Ascending aorta (tissue), 2 donors: ENCODE data around the gene STK32C. TPM values are rescaled to one million over a fixed set of nuclear protein-coding genes. Genes with fewer than 3 reads are reported as not detected.
"Not testable (repeated sequence)": the region's sequence is repeated elsewhere in the genome, so short reads cannot be mapped to it uniquely, and the experiment has no call there.

Source experiments
- DNase-seq, 2 donors: peaks; one replicate each; pipeline ENCODE4 v3.0.0-alpha.2; 2019; ENCODE audit warnings: low spot score in 2 of 2
- H3K27ac ChIP-seq, 2 donors: fragments of 200-600 bp; sonication (generic); one replicate each; pipeline ENCODE4 v1.5.1; 2016 to 2017; ENCODE audit warnings: mild to moderate bottlenecking in 1 of 2
- H3K27me3 ChIP-seq: fragments of 200-600 bp; sonication (generic); one replicate; pipeline ENCODE4 v1.5.1; 2017
- H3K36me3 ChIP-seq, 2 donors: fragments of 200-600 bp; sonication (generic); one replicate each; pipeline ENCODE4 v1.5.1; 2016
- H3K4me1 ChIP-seq, 2 donors: fragments of 200-600 bp; sonication (generic); one replicate each; pipeline ENCODE4 v1.5.1; 2016 to 2017; ENCODE audit warnings: mild to moderate bottlenecking in 1 of 2
- H3K4me3 ChIP-seq, 2 donors: fragments of 200-600 bp; sonication (generic); one replicate each; pipeline ENCODE4 v1.5.1; 2016 to 2017; ENCODE audit warnings: mild to moderate bottlenecking in 1 of 2
- H3K9me3 ChIP-seq, 2 donors: fragments of 200-600 bp; sonication (generic); one replicate each; pipeline ENCODE4 v1.5.1; 2016
- CTCF ChIP-seq, 3 experiments: fragments of 200-600 bp in 2 of 3; fragments of 450-650 bp in 1 of 3; sonication (generic) in 2 of 3; IDR thresholded peaks; one replicate each; pipeline ENCODE4 v1.5.1; 2016 to 2019; ENCODE audit warnings: antibody characterized with exemption in 3 of 3, mild to moderate bottlenecking in 1 of 3, moderate library complexity in 1 of 3
- intact Hi-C: fragments of 100-400 bp; cut with DNase I; formaldehyde crosslinking; loops from one replicate; pipeline ENCODE4 v1.15.1; 2023
- total RNA-seq: library from RNA; depleted of rRNA; stranded (reverse); fragments of >200 nt; gene quantifications from one replicate; pipeline ENCODE4 v1.1.0, GENCODE V29; 2016

STK32C gene
- total RNA-seq, 1 donor from 2014 or later = 16.2 TPM

GRCh38 chr10:132270721-132271457, 36.9 kb downstream of the STK32C start:
- Histone ChIP-seq H3K4me3 (no peak overlapping the region), H3K27me3 (no peaks in the 10 kb centered on the region), H3K27ac (no peak overlapping the region), H3K9me3 (no peaks in the 10 kb centered on the region), H3K36me3 (no peaks in the 10 kb centered on the region), H3K4me1 (no peaks in the 10 kb centered on the region)
- TF ChIP-seq CTCF (IDR thresholded peaks at IDR 0.05) = no peak
- no peak for DNase-seq
- intact Hi-C loops = no loop called here

GRCh38 chr10:132270256-132270655, 37.5 kb downstream of the STK32C start:
- intact Hi-C loops = no loop called here
- TF ChIP-seq CTCF (IDR thresholded peaks at IDR 0.05) = no peak
- H3K9me3 ChIP-seq = no peaks in the 10 kb centered on the region
- H3K4me1 ChIP-seq = no peaks in the 10 kb centered on the region
- no peaks in the 10 kb centered on the region for H3K27me3 ChIP-seq
- H3K27ac ChIP-seq = no peak overlapping the region
- no peaks in the 10 kb centered on the region for H3K36me3 ChIP-seq
- no peak overlapping the region for H3K4me3 ChIP-seq
- no peak for DNase-seq

- Histone ChIP-seq H3K27ac (no peak overlapping the region), H3K4me1 (no peaks in the 10 kb centered on the region), H3K27me3 (no peaks in the 10 kb centered on the region), H3K4me3 (no peak overlapping the region), H3K9me3 (no peaks in the 10 kb centered on the region), H3K36me3 (no peaks in the 10 kb centered on the region)
- TF ChIP-seq CTCF (IDR thresholded peaks at IDR 0.05) = no peak
- no peak for DNase-seq
- intact Hi-C loops = no loop called here
Measured at GRCh38 chr10:132269266-132270230, 38.2 kb downstream of the STK32C start.

- H3K9me3 ChIP-seq, H3K27me3 ChIP-seq, H3K4me1 ChIP-seq, intact Hi-C loops, H3K4me3 ChIP-seq, DNase-seq, H3K36me3 ChIP-seq, H3K27ac ChIP-seq: not testable (repeated sequence)
Measured at GRCh38 chr10:132267916-132268315, 39.8 kb downstream of the STK32C start.

- DNase-seq = no peak
- H3K27me3 ChIP-seq = no peaks in the 10 kb centered on the region
- no peak overlapping the region for H3K4me3 ChIP-seq
- H3K27ac ChIP-seq = no peak overlapping the region
- no peaks in the 10 kb centered on the region for H3K4me1 ChIP-seq
- H3K9me3 ChIP-seq = no peaks in the 10 kb centered on the region
- intact Hi-C loops = no loop called here
- TF ChIP-seq CTCF (IDR thresholded peaks at IDR 0.05) = no peak
- no peaks in the 10 kb centered on the region for H3K36me3 ChIP-seq
Measured at GRCh38 chr10:132266594-132267161, 41.1 kb downstream of the STK32C start.
